ENCODE measurements around the gene NAT16. TPM values are rescaled to one million over a fixed set of nuclear protein-coding genes. Genes with fewer than 3 reads are reported as not detected.

The NAT16 gene
- total and polyA plus RNA-seq, 10 of the 15 experiments (the other 5 are each of a cell fraction or from before 2014, with no cell fraction given): not detected

- H3K4me2 ChIP-seq (ENCODE audit: control insufficient read depth, insufficient read depth): peak overlapping the region; percentile 69
- WGBS (ENCODE audit: insufficient coverage, insufficient replicate concordance, low lambda C conversion rate, missing lambda C conversion rate): 1% methylated on average over 16 of the region's 16 CpGs
- no peaks in the 10 kb centered on the region for H4K20me1 ChIP-seq (ENCODE audit: control insufficient read depth, insufficient read depth)
- H3K27ac ChIP-seq (ENCODE audit: control insufficient read depth, insufficient read depth): no peak overlapping the region
- DNase-seq (ENCODE audit: low read depth, low spot score): peak; percentile 79
- ChIA-PET CTCF (interaction anchor here (0.5 to 12.4 kb wide), 24 partner anchors 9 to 249 kb away, joined by 3 to 248 read pairs (median 6); partner anchors contain the start of genes PLOD3, SERPINE1, TRIM56 and UFSP1), RAD21 (ENCODE audit: unreplicated experiment) (interaction anchor here (0.5 to 2.4 kb wide), 14 partner anchors 11 to 249 kb away, joined by 3 to 15 read pairs (median 3); partner anchors contain the start of genes SERPINE1, TRIM56 and UFSP1), POLR2A (interaction anchor here (0.5 to 1.0 kb wide), 4 partner anchors 11 to 249 kb away, joined by 3 to 10 read pairs (median 4); partner anchors contain the start of genes SERPINE1 and UFSP1), SMC1A (ENCODE audit: uncharacterized antibody, unreplicated experiment) (interaction anchor here (0.6 to 1.6 kb wide), 4 partner anchors 11 to 53 kb away, joined by 3 to 9 read pairs (median 8); partner anchors contain the start of gene TRIM56)
- no peaks in the 10 kb centered on the region for H3K79me2 ChIP-seq (ENCODE audit: control insufficient read depth, insufficient read depth, low read length)
- peaks cover 3% of the 10 kb centered on the region for H3K4me1 ChIP-seq (ENCODE audit: control insufficient read depth, insufficient read depth, low read length)
- H3K9ac ChIP-seq (ENCODE audit: control insufficient read depth, insufficient read depth, low read length): peak overlapping the region; percentile 29; the same call in 1 of the 2 replicates
- peak overlapping the region; percentile 80 for H2AFZ ChIP-seq (ENCODE audit: control insufficient read depth, low read depth, low read length)
- peak; percentile 97 for ATAC-seq
- peak; percentile 61 for FAIRE-seq
- H3K9me3 ChIP-seq (replicated peaks; ENCODE audit: control insufficient read depth, insufficient read depth, low read length): no peaks in the 10 kb centered on the region
- H3K36me3 ChIP-seq (ENCODE audit: control insufficient read depth in 2 of 2, insufficient read depth in 2 of 2, low read length in 1 of 2): no peaks in the 10 kb centered on the region
- BruUV-seq (replicated peaks): no TSS peak
- peaks cover 0 to 2% of the 10 kb centered on the region in 2 experiments; a peak in 1 of 4 replicates for H3K27me3 ChIP-seq (replicated peaks in 1 of 2; ENCODE audit: control insufficient read depth in 2 of 2, insufficient read depth in 2 of 2, low read length in 1 of 2)
- intact Hi-C loops (cut with micrococcal nuclease; ENCODE audit: unreplicated experiment) (loop anchor here (5.0 kb wide), 1 partner anchor 51 kb away; the partner anchor contains the start of gene TRIM56), in situ Hi-C loops (cut with MboI) (no loop called here)
- 0 out of 2 replicates have a peak overlapping the region, but pooled peaks have one; percentile 39 for H3K4me3 ChIP-seq
- TF ChIP-seq SREBF2 (IDR thresholded peaks at IDR 0.05; ENCODE audit: low read length): no peak
- peak; percentile 44 for TF ChIP-seq RAD21 (IDR thresholded peaks at IDR 0.05; ENCODE audit: insufficient read depth, low read depth, low read length)
- TF ChIP-seq CTCF (IDR thresholded peaks at IDR 0.05 in 2 of 3, conservative IDR thresholded peaks at IDR 0.05 in 1 of 3; ENCODE audit: control insufficient read depth in 2 of 3, extremely low read depth in 1 of 3, insufficient read depth in 1 of 3, low read depth in 3 of 3, low read length in 3 of 3): peak; percentile 55 to 83 (median 57)
- TF ChIP-seq WRNIP1 (IDR thresholded peaks at IDR 0.05; ENCODE audit: borderline replicate concordance, low read depth, low read length): no peak
- TF ChIP-seq YY1 (IDR thresholded peaks at IDR 0.05; ENCODE audit: low read depth, low read length): 0 out of 2 replicates have a peak, but pooled peaks have one; percentile 5
- no peak for TF ChIP-seq NRF1 (conservative IDR thresholded peaks at IDR 0.05; ENCODE audit: low read depth, low read length)
- TF ChIP-seq CHD2 (IDR thresholded peaks at IDR 0.05; ENCODE audit: borderline replicate concordance, low read depth, low read length): peak; percentile 66; the same call in 1 of the 2 replicates
- peak; percentile 95 for TF ChIP-seq ATF7 (IDR thresholded peaks at IDR 0.05; ENCODE audit: low read depth)
- peak; percentile 74 for TF ChIP-seq USF2 (IDR thresholded peaks at IDR 0.05; ENCODE audit: borderline replicate concordance, low read depth, low read length)
- peak; percentile 65 for TF ChIP-seq RELB (IDR thresholded peaks at IDR 0.05; ENCODE audit: low read depth)
- TF ChIP-seq, protein P1, sequence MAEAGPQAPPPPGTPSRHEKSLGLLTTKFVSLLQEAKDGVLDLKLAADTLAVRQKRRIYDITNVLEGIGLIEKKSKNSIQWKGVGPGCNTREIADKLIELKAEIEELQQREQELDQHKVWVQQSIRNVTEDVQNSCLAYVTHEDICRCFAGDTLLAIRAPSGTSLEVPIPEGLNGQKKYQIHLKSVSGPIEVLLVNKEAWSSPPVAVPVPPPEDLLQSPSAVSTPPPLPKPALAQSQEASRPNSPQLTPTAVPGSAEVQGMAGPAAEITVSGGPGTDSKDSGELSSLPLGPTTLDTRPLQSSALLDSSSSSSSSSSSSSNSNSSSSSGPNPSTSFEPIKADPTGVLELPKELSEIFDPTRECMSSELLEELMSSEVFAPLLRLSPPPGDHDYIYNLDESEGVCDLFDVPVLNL (IDR thresholded peaks at IDR 0.05; ENCODE audit: low read depth, low read length): no peak
- TF ChIP-seq TARDBP (IDR thresholded peaks at IDR 0.05; ENCODE audit: borderline replicate concordance): no peak
- TF ChIP-seq BMI1 (IDR thresholded peaks at IDR 0.05; ENCODE audit: borderline replicate concordance): no peak
- TF ChIP-seq, protein P2, sequence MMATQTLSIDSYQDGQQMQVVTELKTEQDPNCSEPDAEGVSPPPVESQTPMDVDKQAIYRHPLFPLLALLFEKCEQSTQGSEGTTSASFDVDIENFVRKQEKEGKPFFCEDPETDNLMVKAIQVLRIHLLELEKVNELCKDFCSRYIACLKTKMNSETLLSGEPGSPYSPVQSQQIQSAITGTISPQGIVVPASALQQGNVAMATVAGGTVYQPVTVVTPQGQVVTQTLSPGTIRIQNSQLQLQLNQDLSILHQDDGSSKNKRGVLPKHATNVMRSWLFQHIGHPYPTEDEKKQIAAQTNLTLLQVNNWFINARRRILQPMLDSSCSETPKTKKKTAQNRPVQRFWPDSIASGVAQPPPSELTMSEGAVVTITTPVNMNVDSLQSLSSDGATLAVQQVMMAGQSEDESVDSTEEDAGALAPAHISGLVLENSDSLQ (IDR thresholded peaks at IDR 0.05): peak; percentile 68
- TF ChIP-seq BHLHE40 (IDR thresholded peaks at IDR 0.05; ENCODE audit: borderline replicate concordance in 1 of 2, low read depth in 2 of 2, low read length in 1 of 2): peak; percentile 98
These were observed 41.8 kb downstream of the NAT16 start for GRCh38 chr7:101138213-101138870.

Measured in GM12878 (cell line).